Stimulated activated naive CD8-positive, alpha-beta T cell treated with anti-CD3 and anti-CD28 coated beads, Interleukin-15, Interleukin-2, amounts not matched to agents 100 ng/mL and 50 ng/mL, for 24 hours (primary cell): ENCODE data around the gene MPP4.
"Not testable (repeated sequence)": the region's sequence is repeated elsewhere in the genome, so short reads cannot be mapped to it uniquely, and the experiment has no call there.

Experiments
- H3K27ac Mint-ChIP-seq: one replicate; pipeline ENCODE4 v1.8.0; 2021; ENCODE audit warnings: mild to moderate bottlenecking, mixed read lengths
- H3K27me3 Mint-ChIP-seq: one replicate; pipeline ENCODE4 v1.8.0; 2021; ENCODE audit warnings: mixed read lengths
- H3K36me3 Mint-ChIP-seq: one replicate; pipeline ENCODE4 v1.8.0; 2021; ENCODE audit warnings: low read depth, mixed read lengths
- H3K4me1 Mint-ChIP-seq: one replicate; pipeline ENCODE4 v1.8.0; 2021; ENCODE audit warnings: low read depth, mixed read lengths
- H3K4me3 Mint-ChIP-seq: one replicate; pipeline ENCODE4 v1.8.0; 2021; ENCODE audit warnings: mild to moderate bottlenecking, mixed read lengths
- H3K9me3 Mint-ChIP-seq: one replicate; pipeline ENCODE4 v1.8.0; 2021; ENCODE audit warnings: mixed read lengths

The MPP4 gene

GRCh38 chr2:201697899-201698298 lies 545 bp downstream of the MPP4 start:
- H3K4me1 Mint-ChIP-seq = peaks cover 5% of the 10 kb centered on the region
- H3K36me3 Mint-ChIP-seq = peaks cover 14% of the 10 kb centered on the region
- H3K9me3 Mint-ChIP-seq = no peaks in the 10 kb centered on the region
- H3K27ac Mint-ChIP-seq = no peak overlapping the region
- no peaks in the 10 kb centered on the region for H3K27me3 Mint-ChIP-seq
- no peak overlapping the region for H3K4me3 Mint-ChIP-seq

- Mint-ChIP-seq H3K4me3 (no peak overlapping the region), H3K36me3 (peaks cover 7% of the 10 kb centered on the region), H3K9me3 (no peaks in the 10 kb centered on the region), H3K4me1 (peaks cover 5% of the 10 kb centered on the region), H3K27me3 (no peaks in the 10 kb centered on the region), H3K27ac (no peak overlapping the region)
Observed at GRCh38 chr2:201696151-201696659, 2.2 kb downstream of the MPP4 start.

- Mint-ChIP-seq H3K27ac (no peak overlapping the region), H3K36me3 (no peaks in the 10 kb centered on the region), H3K4me1 (no peaks in the 10 kb centered on the region), H3K27me3 (peaks cover 13% of the 10 kb centered on the region), H3K4me3 (no peak overlapping the region), H3K9me3 (no peaks in the 10 kb centered on the region)
Observed at GRCh38 chr2:201685156-201685555, 13.3 kb downstream of the MPP4 start.

- Mint-ChIP-seq H3K27ac (no peak overlapping the region), H3K9me3 (no peaks in the 10 kb centered on the region), H3K36me3 (no peaks in the 10 kb centered on the region), H3K4me1 (no peaks in the 10 kb centered on the region), H3K4me3 (no peak overlapping the region), H3K27me3 (peaks cover 5% of the 10 kb centered on the region)
Observed at GRCh38 chr2:201680743-201681142, 17.7 kb downstream of the MPP4 start.

- Mint-ChIP-seq H3K27me3 (peaks cover 5% of the 10 kb centered on the region), H3K36me3 (no peaks in the 10 kb centered on the region), H3K9me3 (no peaks in the 10 kb centered on the region), H3K27ac (no peak overlapping the region), H3K4me3 (no peak overlapping the region), H3K4me1 (no peaks in the 10 kb centered on the region)
Observed at GRCh38 chr2:201678401-201678800, 20.0 kb downstream of the MPP4 start.

- Mint-ChIP-seq H3K36me3 (no peaks in the 10 kb centered on the region), H3K27ac (no peak overlapping the region), H3K27me3 (peaks cover 3% of the 10 kb centered on the region), H3K4me1 (no peaks in the 10 kb centered on the region), H3K4me3 (no peak overlapping the region), H3K9me3 (no peaks in the 10 kb centered on the region)
Observed at GRCh38 chr2:201675454-201675853, 23.0 kb downstream of the MPP4 start.

GRCh38 chr2:201674794-201675193 lies 23.6 kb downstream of the MPP4 start:
- peaks cover 4% of the 10 kb centered on the region for H3K27me3 Mint-ChIP-seq
- no peaks in the 10 kb centered on the region for H3K36me3 Mint-ChIP-seq
- no peaks in the 10 kb centered on the region for H3K9me3 Mint-ChIP-seq
- H3K4me3 Mint-ChIP-seq = no peak overlapping the region
- no peaks in the 10 kb centered on the region for H3K4me1 Mint-ChIP-seq
- no peak overlapping the region for H3K27ac Mint-ChIP-seq

- Mint-ChIP-seq H3K27me3 (peaks cover 4% of the 10 kb centered on the region), H3K4me3 (no peak overlapping the region), H3K27ac (no peak overlapping the region), H3K9me3 (no peaks in the 10 kb centered on the region), H3K36me3 (no peaks in the 10 kb centered on the region), H3K4me1 (no peaks in the 10 kb centered on the region)
Observed at GRCh38 chr2:201674298-201674697, 24.1 kb downstream of the MPP4 start.

- no peaks in the 10 kb centered on the region for H3K4me1 Mint-ChIP-seq
- H3K4me3 Mint-ChIP-seq = no peak overlapping the region
- H3K27ac Mint-ChIP-seq = no peak overlapping the region
- no peaks in the 10 kb centered on the region for H3K36me3 Mint-ChIP-seq
- H3K27me3 Mint-ChIP-seq = peaks cover 4% of the 10 kb centered on the region
- no peaks in the 10 kb centered on the region for H3K9me3 Mint-ChIP-seq
Observed at GRCh38 chr2:201673546-201673945, 24.9 kb downstream of the MPP4 start.

GRCh38 chr2:201671205-201671604 lies 27.2 kb downstream of the MPP4 start:
- not testable (repeated sequence) for H3K36me3 Mint-ChIP-seq, H3K27me3 Mint-ChIP-seq, H3K27ac Mint-ChIP-seq, H3K4me1 Mint-ChIP-seq, H3K9me3 Mint-ChIP-seq, H3K4me3 Mint-ChIP-seq

- no peak overlapping the region for H3K4me3 Mint-ChIP-seq
- no peaks in the 10 kb centered on the region for H3K36me3 Mint-ChIP-seq
Observed at GRCh38 chr2:201669865-201670264, 28.6 kb downstream of the MPP4 start.

GRCh38 chr2:201668402-201668910 lies 30.0 kb downstream of the MPP4 start:
- H3K27ac Mint-ChIP-seq = no peak overlapping the region
- H3K9me3 Mint-ChIP-seq = no peaks in the 10 kb centered on the region
- no peak overlapping the region for H3K4me3 Mint-ChIP-seq
- H3K4me1 Mint-ChIP-seq = no peaks in the 10 kb centered on the region
- no peaks in the 10 kb centered on the region for H3K36me3 Mint-ChIP-seq
- H3K27me3 Mint-ChIP-seq = peaks cover 4% of the 10 kb centered on the region

More at GRCh38 chr2:201669865-201670264, 28.6 kb downstream of the MPP4 start:
- peaks cover 4% of the 10 kb centered on the region for H3K27me3 Mint-ChIP-seq
- H3K27ac Mint-ChIP-seq = no peak overlapping the region
- H3K9me3 Mint-ChIP-seq = no peaks in the 10 kb centered on the region
- H3K4me1 Mint-ChIP-seq = no peaks in the 10 kb centered on the region

GRCh38 chr2:201664334-201664733 lies 34.1 kb downstream of the MPP4 start:
- H3K4me1 Mint-ChIP-seq = no peaks in the 10 kb centered on the region
- H3K27ac Mint-ChIP-seq = no peak overlapping the region
- no peaks in the 10 kb centered on the region for H3K36me3 Mint-ChIP-seq
- H3K9me3 Mint-ChIP-seq = no peaks in the 10 kb centered on the region
- H3K27me3 Mint-ChIP-seq = no peaks in the 10 kb centered on the region
- H3K4me3 Mint-ChIP-seq = no peak overlapping the region

GRCh38 chr2:201661366-201661765 lies 37.1 kb downstream of the MPP4 start:
- H3K27ac Mint-ChIP-seq = no peak overlapping the region
- H3K36me3 Mint-ChIP-seq = no peaks in the 10 kb centered on the region
- no peaks in the 10 kb centered on the region for H3K4me1 Mint-ChIP-seq
- H3K4me3 Mint-ChIP-seq = no peak overlapping the region
- H3K9me3 Mint-ChIP-seq = no peaks in the 10 kb centered on the region
- H3K27me3 Mint-ChIP-seq = no peaks in the 10 kb centered on the region

- Mint-ChIP-seq H3K4me1 (no peaks in the 10 kb centered on the region), H3K27me3 (peaks cover 3% of the 10 kb centered on the region), H3K9me3 (no peaks in the 10 kb centered on the region), H3K36me3 (no peaks in the 10 kb centered on the region), H3K4me3 (no peak overlapping the region), H3K27ac (no peak overlapping the region)
Observed at GRCh38 chr2:201660293-201660895, 38.0 kb downstream of the MPP4 start.

- Mint-ChIP-seq H3K27ac (no peak overlapping the region), H3K4me3 (no peak overlapping the region), H3K4me1 (no peaks in the 10 kb centered on the region), H3K27me3 (peaks cover 15% of the 10 kb centered on the region), H3K9me3 (no peaks in the 10 kb centered on the region), H3K36me3 (no peaks in the 10 kb centered on the region)
Observed at GRCh38 chr2:201656740-201657139, 41.7 kb downstream of the MPP4 start.
